Neural cell (in vitro differentiated cells): ENCODE results near the gene ADARB1.

Experiments
- EZH2 ChIP-seq: fragments of 200-600, 300-800 bp; shearing (Covaris generic), sonication (generic); IDR thresholded peaks from 2 replicates; pipeline ENCODE4 v1.6.1; 2014; ENCODE audit warnings: antibody characterized with exemption, low read length, borderline replicate concordance, mild to moderate bottlenecking; ENCODE audit not compliant: insufficient read depth, poor library complexity, severe bottlenecking
- POLR2AphosphoS5 ChIP-seq: IDR thresholded peaks from 2 replicates; pipeline ENCODE4 v1.6.1; 2012
- SMC3 ChIP-seq: fragments of 450-650 bp; conservative IDR thresholded peaks from 2 replicates; pipeline ENCODE4 v1.6.1; 2014; ENCODE audit warnings: antibody characterized with exemption, mild to moderate bottlenecking, moderate library complexity; ENCODE audit not compliant: poor library complexity
- TF ChIP-seq, protein P1 (sequence below): fragments of 450-650 bp; IDR thresholded peaks from 2 replicates; pipeline ENCODE4 v1.5.1; 2014; ENCODE audit warnings: antibody characterized with exemption, mild to moderate bottlenecking, moderate library complexity; ENCODE audit not compliant: poor library complexity, severe bottlenecking

DNA sequence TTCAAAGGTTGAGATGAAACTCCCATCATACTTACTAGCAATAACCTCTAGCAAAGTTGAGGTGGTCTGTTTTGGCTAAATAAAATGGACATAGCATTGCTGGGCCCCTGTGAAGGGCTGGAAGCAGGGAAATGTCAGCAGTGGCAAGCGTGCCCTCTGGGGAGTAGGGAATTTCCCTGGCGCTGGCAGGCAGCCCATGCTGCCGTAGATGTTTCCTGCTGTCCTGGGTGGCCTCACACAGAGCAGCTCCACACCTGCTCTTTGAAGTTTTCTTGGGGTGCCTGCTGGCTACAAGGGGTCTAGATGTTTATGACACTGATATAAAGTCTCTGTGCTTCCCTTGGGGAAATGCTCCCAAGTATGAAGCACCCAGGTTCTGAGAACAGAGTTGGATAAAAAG is 30.2 kb downstream of the ADARB1 start:
- TF ChIP-seq, protein P1, sequence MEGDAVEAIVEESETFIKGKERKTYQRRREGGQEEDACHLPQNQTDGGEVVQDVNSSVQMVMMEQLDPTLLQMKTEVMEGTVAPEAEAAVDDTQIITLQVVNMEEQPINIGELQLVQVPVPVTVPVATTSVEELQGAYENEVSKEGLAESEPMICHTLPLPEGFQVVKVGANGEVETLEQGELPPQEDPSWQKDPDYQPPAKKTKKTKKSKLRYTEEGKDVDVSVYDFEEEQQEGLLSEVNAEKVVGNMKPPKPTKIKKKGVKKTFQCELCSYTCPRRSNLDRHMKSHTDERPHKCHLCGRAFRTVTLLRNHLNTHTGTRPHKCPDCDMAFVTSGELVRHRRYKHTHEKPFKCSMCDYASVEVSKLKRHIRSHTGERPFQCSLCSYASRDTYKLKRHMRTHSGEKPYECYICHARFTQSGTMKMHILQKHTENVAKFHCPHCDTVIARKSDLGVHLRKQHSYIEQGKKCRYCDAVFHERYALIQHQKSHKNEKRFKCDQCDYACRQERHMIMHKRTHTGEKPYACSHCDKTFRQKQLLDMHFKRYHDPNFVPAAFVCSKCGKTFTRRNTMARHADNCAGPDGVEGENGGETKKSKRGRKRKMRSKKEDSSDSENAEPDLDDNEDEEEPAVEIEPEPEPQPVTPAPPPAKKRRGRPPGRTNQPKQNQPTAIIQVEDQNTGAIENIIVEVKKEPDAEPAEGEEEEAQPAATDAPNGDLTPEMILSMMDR: no peak
- TF ChIP-seq SMC3 (no peak), POLR2AphosphoS5 (no peak), EZH2 (no peak)
